ENCODE data around the gene KCNH6. TPM values are rescaled to one million over a fixed set of nuclear protein-coding genes. Genes with fewer than 3 reads are reported as not detected.

The KCNH6 gene
- polyA plus RNA-seq, 1 experiment: 0.10 TPM

- ChIA-PET POLR2A (no interaction called here), CTCF (interaction anchor here (0.6 to 7.2 kb wide), 25 partner anchors 9 to 925 kb away, joined by 3 to 135 read pairs (median 5); partner anchors contain the start of genes CYB561 and DCAF7)
- no peak for DNase-seq (ENCODE audit: low read depth)
- no peak for TF ChIP-seq CTCF (IDR thresholded peaks at IDR 0.05; ENCODE audit: insufficient read depth, low read depth, low read length)
- H3K36me3 ChIP-seq (ENCODE audit: control insufficient read depth, insufficient read depth, low read length): no peaks in the 10 kb centered on the region
- H3K27me3 ChIP-seq (ENCODE audit: control insufficient read depth, insufficient read depth, low read length): no peaks in the 10 kb centered on the region; the same call in none of the 2 replicates
- no peak overlapping the region for H3K4me3 ChIP-seq (ENCODE audit: low read depth, low read length)
Measured at GRCh38 chr17:63479495-63480184, 43.5 kb upstream of the KCNH6 start.

GRCh38 chr17:63480192-63480784, 42.9 kb upstream of the KCNH6 start:
- no peaks in the 10 kb centered on the region; the same call in none of the 2 replicates for H3K27me3 ChIP-seq (ENCODE audit: control insufficient read depth, insufficient read depth, low read length)
- CTCF ChIA-PET: interaction anchor here (0.9 to 7.2 kb wide), 13 partner anchors 8 to 131 kb away, joined by 3 to 135 read pairs (median 17); partner anchors contain the start of genes CYB561 and DCAF7
- TF ChIP-seq CTCF (IDR thresholded peaks at IDR 0.05; ENCODE audit: insufficient read depth, low read depth, low read length): no peak
- H3K36me3 ChIP-seq (ENCODE audit: control insufficient read depth, insufficient read depth, low read length): no peaks in the 10 kb centered on the region; the same call in 1 of the 2 replicates
- no peak overlapping the region for H3K4me3 ChIP-seq (ENCODE audit: low read depth, low read length)
- DNase-seq (ENCODE audit: low read depth): no peak
- POLR2A ChIA-PET: no interaction called here

- CTCF ChIA-PET: interaction anchor here (0.9 to 7.2 kb wide), 7 partner anchors 9 to 131 kb away, joined by 3 to 135 read pairs (median 17); partner anchors contain the start of gene TACO1
- POLR2A ChIA-PET: no interaction called here
- no peak overlapping the region for H3K4me3 ChIP-seq (ENCODE audit: low read depth, low read length)
- no peak for DNase-seq (ENCODE audit: low read depth)
- TF ChIP-seq CTCF (IDR thresholded peaks at IDR 0.05; ENCODE audit: insufficient read depth, low read depth, low read length): no peak
- H3K27me3 ChIP-seq (ENCODE audit: control insufficient read depth, insufficient read depth, low read length): no peaks in the 10 kb centered on the region; the same call in 1 of the 2 replicates
- H3K36me3 ChIP-seq (ENCODE audit: control insufficient read depth, insufficient read depth, low read length): no peaks in the 10 kb centered on the region; the same call in 1 of the 2 replicates
Measured at GRCh38 chr17:63480826-63481487, 42.2 kb upstream of the KCNH6 start.

GRCh38 chr17:63481488-63481870, 41.7 kb upstream of the KCNH6 start:
- POLR2A ChIA-PET: no interaction called here
- H3K27me3 ChIP-seq (ENCODE audit: control insufficient read depth, insufficient read depth, low read length): no peaks in the 10 kb centered on the region; the same call in 1 of the 2 replicates
- no peak overlapping the region for H3K4me3 ChIP-seq (ENCODE audit: low read depth, low read length)
- TF ChIP-seq CTCF (IDR thresholded peaks at IDR 0.05; ENCODE audit: insufficient read depth, low read depth, low read length): no peak
- CTCF ChIA-PET: interaction anchor here (0.6 to 7.2 kb wide), 10 partner anchors 8 to 130 kb away, joined by 3 to 135 read pairs (median 3); partner anchors contain the start of gene TACO1
- no peaks in the 10 kb centered on the region; the same call in 1 of the 2 replicates for H3K36me3 ChIP-seq (ENCODE audit: control insufficient read depth, insufficient read depth, low read length)
- DNase-seq (ENCODE audit: low read depth): no peak

GRCh38 chr17:63482509-63482908, 40.6 kb upstream of the KCNH6 start:
- no peaks in the 10 kb centered on the region; the same call in 1 of the 2 replicates for H3K27me3 ChIP-seq (ENCODE audit: control insufficient read depth, insufficient read depth, low read length)
- no peak for DNase-seq (ENCODE audit: low read depth)
- no peaks in the 10 kb centered on the region; the same call in 1 of the 2 replicates for H3K36me3 ChIP-seq (ENCODE audit: control insufficient read depth, insufficient read depth, low read length)
- no peak overlapping the region for H3K4me3 ChIP-seq (ENCODE audit: low read depth, low read length)
- ChIA-PET POLR2A (no interaction called here), CTCF (interaction anchor here (0.6 to 7.2 kb wide), 5 partner anchors 9 to 331 kb away, joined by 3 to 135 read pairs (median 4); no protein-coding TSS in a partner anchor)
- no peak for TF ChIP-seq CTCF (IDR thresholded peaks at IDR 0.05; ENCODE audit: insufficient read depth, low read depth, low read length)
